AG10803 (cell line): ENCODE data around the gene ITGB3.

Experiments used
- DNase-seq: peaks from one replicate; pipeline ENCODE4 v3.0.0; 2010; ENCODE audit warnings: low read depth
- H3K4me3 ChIP-seq: 2 replicates; pipeline ENCODE4 v1.5.1; 2011; ENCODE audit warnings: mild to moderate bottlenecking, low read length, control low read depth
- CTCF ChIP-seq: conservative IDR thresholded peaks from 2 replicates; pipeline ENCODE4 v1.5.1; 2011; ENCODE audit warnings: mild to moderate bottlenecking, low read length, control low read depth, inconsistent platforms

The ITGB3 gene

GRCh38 chr17:47224966-47225365, 28.7 kb upstream of the ITGB3 start:
- DNase-seq = peak; percentile 23
- no peak for TF ChIP-seq CTCF
- H3K4me3 ChIP-seq = no peak overlapping the region

GRCh38 chr17:47225436-47225858, 28.2 kb upstream of the ITGB3 start:
- DNase-seq = peak; percentile 84
- TF ChIP-seq CTCF = no peak

GRCh38 chr17:47225911-47226688, 27.5 kb upstream of the ITGB3 start:
- H3K4me3 ChIP-seq = no peak overlapping the region
- TF ChIP-seq CTCF = no peak
- peak; percentile 5 for DNase-seq

More at GRCh38 chr17:47225436-47225858, 28.2 kb upstream of the ITGB3 start:
- no peak overlapping the region for H3K4me3 ChIP-seq

- no peak overlapping the region for H3K4me3 ChIP-seq
- DNase-seq = no peak
- no peak for TF ChIP-seq CTCF
Measured at GRCh38 chr17:47227862-47228261, 25.8 kb upstream of the ITGB3 start.

GRCh38 chr17:47229535-47230443, 23.8 kb upstream of the ITGB3 start:
- peak overlapping the region; percentile 21 for H3K4me3 ChIP-seq
- peak; percentile 93 for DNase-seq
- TF ChIP-seq CTCF = peak; percentile 100

- no peak for TF ChIP-seq CTCF
- no peak overlapping the region for H3K4me3 ChIP-seq
- no peak for DNase-seq
Measured at GRCh38 chr17:47230864-47231263, 22.8 kb upstream of the ITGB3 start.
